Osteoblast (primary cell): ENCODE measurements around the gene CPXM2. TPM values are rescaled to one million over a fixed set of nuclear protein-coding genes. Genes with fewer than 3 reads are reported as not detected.

Source experiments
- DNase-seq: peaks from one replicate; pipeline ENCODE4 v3.0.0; 2011; ENCODE audit warnings: low spot score, mixed read lengths; ENCODE audit not compliant: insufficient read length; ENCODE audit errors: missing footprints
- H2AFZ ChIP-seq: 2 replicates; pipeline ENCODE4 v1.6.0; 2011; ENCODE audit warnings: mild to moderate bottlenecking, low read length
- H3K27ac ChIP-seq: 2 replicates; pipeline ENCODE4 v1.5.1; 2011; ENCODE audit warnings: mild to moderate bottlenecking, low read depth, low read length, moderate library complexity
- H3K27me3 ChIP-seq: 2 replicates; pipeline ENCODE4 v1.6.0; 2012; ENCODE audit warnings: mild to moderate bottlenecking, control low read depth, inconsistent platforms, low read length, moderate library complexity; ENCODE audit not compliant: insufficient read depth
- H3K36me3 ChIP-seq: 2 replicates; pipeline ENCODE4 v1.5.1; 2011; ENCODE audit warnings: mild to moderate bottlenecking, low read length, control low read depth, moderate library complexity; ENCODE audit not compliant: insufficient read depth
- H3K4me1 ChIP-seq: 2 replicates; pipeline ENCODE4 v1.5.1; 2011; ENCODE audit warnings: mild to moderate bottlenecking, low read length, control low read depth, moderate library complexity; ENCODE audit not compliant: insufficient read depth
- H3K4me2 ChIP-seq: 2 replicates; pipeline ENCODE4 v1.6.0; 2011; ENCODE audit warnings: mild to moderate bottlenecking, low read length; ENCODE audit not compliant: insufficient read depth
- H3K4me3 ChIP-seq: fragments of 200-600 bp; sonication (generic); 3 replicates; pipeline ENCODE4 v1.5.1; 2012; ENCODE audit warnings: mild to moderate bottlenecking, low read length, inconsistent platforms; ENCODE audit not compliant: insufficient read depth
- H3K79me2 ChIP-seq: 2 replicates; pipeline ENCODE4 v1.6.0; 2012; ENCODE audit warnings: mild to moderate bottlenecking, low read length, control low read depth, inconsistent platforms; ENCODE audit not compliant: insufficient read depth
- H3K9me3 ChIP-seq: 2 replicates; pipeline ENCODE4 v1.5.1; 2011; ENCODE audit warnings: low read depth, low read length, control low read depth
- H4K20me1 ChIP-seq: 2 replicates; pipeline ENCODE4 v1.6.0; 2012; ENCODE audit warnings: mild to moderate bottlenecking, low read length, control low read depth; ENCODE audit not compliant: insufficient read depth
- total RNA-seq: library from RNA; depleted of rRNA; stranded (reverse); fragments of >200 nt; gene quantifications from 2 replicates; pipeline ENCODE4 v1.2.3, GENCODE V29; 2012
- TF ChIP-seq, protein P1 (sequence below): IDR thresholded peaks from 2 replicates; pipeline ENCODE4 v1.5.1; 2011; ENCODE audit warnings: mild to moderate bottlenecking, low read depth, low read length, moderate library complexity; ENCODE audit errors: extremely low read depth

Gene CPXM2
- total RNA-seq, 1 donor = 0.36 TPM

DNA sequence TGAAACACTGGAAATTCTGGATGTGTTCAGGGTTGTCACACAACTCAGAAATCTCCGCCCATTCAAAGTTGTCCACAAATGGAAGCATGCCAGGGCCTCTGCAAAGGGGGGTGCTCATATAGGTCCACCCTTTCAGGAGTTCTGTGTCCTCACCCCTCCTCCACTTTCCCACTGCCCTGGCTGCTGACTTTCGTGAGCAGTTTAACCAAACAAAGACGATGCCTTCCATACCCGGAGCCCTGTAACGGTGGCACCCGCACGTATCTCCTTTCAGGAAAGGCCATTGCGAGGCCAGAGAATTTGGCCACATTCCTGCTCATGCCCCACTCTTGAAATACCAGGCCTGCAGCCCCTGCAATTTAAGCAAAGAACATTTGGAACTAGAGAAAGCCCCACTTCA lies 1.4 kb downstream of the CPXM2 start:
- Histone ChIP-seq H3K9me3 (no peaks in the 10 kb centered on the region), H3K4me1 (no peaks in the 10 kb centered on the region), H3K27me3 (peaks cover 11% of the 10 kb centered on the region), H3K27ac (no peak overlapping the region), H3K36me3 (no peaks in the 10 kb centered on the region), H3K4me2 (no peak overlapping the region), H3K79me2 (no peaks in the 10 kb centered on the region), H2AFZ (no peak overlapping the region), H3K4me3 (no peak overlapping the region), H4K20me1 (no peaks in the 10 kb centered on the region)
- TF ChIP-seq, protein P1, sequence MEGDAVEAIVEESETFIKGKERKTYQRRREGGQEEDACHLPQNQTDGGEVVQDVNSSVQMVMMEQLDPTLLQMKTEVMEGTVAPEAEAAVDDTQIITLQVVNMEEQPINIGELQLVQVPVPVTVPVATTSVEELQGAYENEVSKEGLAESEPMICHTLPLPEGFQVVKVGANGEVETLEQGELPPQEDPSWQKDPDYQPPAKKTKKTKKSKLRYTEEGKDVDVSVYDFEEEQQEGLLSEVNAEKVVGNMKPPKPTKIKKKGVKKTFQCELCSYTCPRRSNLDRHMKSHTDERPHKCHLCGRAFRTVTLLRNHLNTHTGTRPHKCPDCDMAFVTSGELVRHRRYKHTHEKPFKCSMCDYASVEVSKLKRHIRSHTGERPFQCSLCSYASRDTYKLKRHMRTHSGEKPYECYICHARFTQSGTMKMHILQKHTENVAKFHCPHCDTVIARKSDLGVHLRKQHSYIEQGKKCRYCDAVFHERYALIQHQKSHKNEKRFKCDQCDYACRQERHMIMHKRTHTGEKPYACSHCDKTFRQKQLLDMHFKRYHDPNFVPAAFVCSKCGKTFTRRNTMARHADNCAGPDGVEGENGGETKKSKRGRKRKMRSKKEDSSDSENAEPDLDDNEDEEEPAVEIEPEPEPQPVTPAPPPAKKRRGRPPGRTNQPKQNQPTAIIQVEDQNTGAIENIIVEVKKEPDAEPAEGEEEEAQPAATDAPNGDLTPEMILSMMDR = no peak
- no peak for DNase-seq

DNA sequence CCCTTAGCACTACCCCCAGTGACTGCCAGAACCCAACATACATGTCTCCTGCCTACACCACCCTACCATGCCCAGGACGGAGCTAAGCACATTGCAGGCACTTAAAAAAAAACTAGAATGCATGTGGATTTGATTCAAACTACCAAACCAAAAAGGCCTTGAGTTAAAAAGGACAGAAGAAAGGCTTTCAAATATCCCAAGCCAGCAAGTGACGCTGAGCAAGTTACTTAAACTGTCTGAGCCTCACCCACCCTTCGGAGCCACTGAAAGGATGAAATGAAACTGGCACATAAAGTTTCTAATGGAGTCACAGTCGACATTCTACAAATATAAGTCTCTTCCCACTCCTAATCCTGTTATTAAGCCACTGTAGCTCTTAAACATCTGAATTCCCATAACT lies 1.8 kb downstream of the CPXM2 start:
- no peaks in the 10 kb centered on the region for H3K4me1 ChIP-seq
- DNase-seq = no peak
- no peaks in the 10 kb centered on the region for H3K9me3 ChIP-seq
- H3K27ac ChIP-seq = no peak overlapping the region
- H3K79me2 ChIP-seq = no peaks in the 10 kb centered on the region
- no peaks in the 10 kb centered on the region for H3K36me3 ChIP-seq
- peaks cover 11% of the 10 kb centered on the region for H3K27me3 ChIP-seq
- no peaks in the 10 kb centered on the region for H4K20me1 ChIP-seq
- TF ChIP-seq, protein P1 = no peak
- H3K4me3 ChIP-seq = no peak overlapping the region
- H2AFZ ChIP-seq = no peak overlapping the region
- no peak overlapping the region for H3K4me2 ChIP-seq

DNA sequence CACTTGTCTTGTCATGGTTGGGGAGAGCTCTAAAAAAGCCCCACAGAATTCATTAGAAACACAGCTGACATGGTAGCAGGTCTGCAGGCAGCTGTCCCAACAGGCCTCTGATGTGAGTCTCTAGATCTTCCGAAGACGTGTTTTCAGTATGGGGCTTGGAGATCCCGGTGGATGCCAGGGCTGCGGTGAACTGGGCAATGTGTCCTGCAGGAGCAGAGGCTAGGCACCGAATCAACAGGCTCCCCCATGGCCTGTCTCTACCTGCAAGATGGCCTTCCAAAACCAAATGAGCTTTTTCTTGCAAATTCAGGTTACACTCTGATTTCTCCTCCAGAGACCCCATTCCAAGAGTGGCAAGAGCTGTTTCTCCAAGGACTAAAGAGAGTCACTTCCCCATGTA lies 2.9 kb downstream of the CPXM2 start:
- Histone ChIP-seq H2AFZ (no peak overlapping the region), H3K4me2 (no peak overlapping the region), H4K20me1 (no peaks in the 10 kb centered on the region), H3K4me3 (no peak overlapping the region), H3K36me3 (no peaks in the 10 kb centered on the region), H3K27ac (no peak overlapping the region), H3K27me3 (peaks cover 8% of the 10 kb centered on the region), H3K79me2 (no peaks in the 10 kb centered on the region), H3K9me3 (no peaks in the 10 kb centered on the region), H3K4me1 (no peaks in the 10 kb centered on the region)
- TF ChIP-seq, protein P1 = no peak
- peak; percentile 51 for DNase-seq

DNA sequence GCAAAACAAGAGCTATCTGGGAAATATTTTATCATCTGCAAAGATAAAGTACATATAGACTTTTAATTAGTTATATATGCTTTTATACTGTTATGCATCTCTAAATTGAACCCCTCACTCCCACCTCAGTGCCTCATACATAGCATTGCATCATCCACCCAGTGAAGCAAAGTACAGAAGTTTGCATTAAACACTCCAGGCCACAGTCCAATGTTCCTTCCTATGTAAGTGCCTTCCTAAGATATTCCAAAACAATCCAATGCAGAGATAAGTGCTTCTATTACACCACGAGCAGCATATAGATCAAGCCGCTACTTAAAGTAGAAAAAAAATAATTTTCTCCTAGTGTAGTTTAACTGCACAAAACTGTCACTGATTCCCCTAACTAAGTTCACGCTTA lies 3.4 kb downstream of the CPXM2 start:
- Histone ChIP-seq H3K4me1 (no peaks in the 10 kb centered on the region), H3K27ac (no peak overlapping the region), H3K9me3 (no peaks in the 10 kb centered on the region), H3K27me3 (peaks cover 8% of the 10 kb centered on the region), H4K20me1 (no peaks in the 10 kb centered on the region), H3K4me2 (no peak overlapping the region), H3K4me3 (no peak overlapping the region), H3K36me3 (no peaks in the 10 kb centered on the region), H2AFZ (no peak overlapping the region), H3K79me2 (no peaks in the 10 kb centered on the region)
- DNase-seq = no peak
- TF ChIP-seq, protein P1 = no peak
